ENCODE data around the gene CELF4.

DNA sequence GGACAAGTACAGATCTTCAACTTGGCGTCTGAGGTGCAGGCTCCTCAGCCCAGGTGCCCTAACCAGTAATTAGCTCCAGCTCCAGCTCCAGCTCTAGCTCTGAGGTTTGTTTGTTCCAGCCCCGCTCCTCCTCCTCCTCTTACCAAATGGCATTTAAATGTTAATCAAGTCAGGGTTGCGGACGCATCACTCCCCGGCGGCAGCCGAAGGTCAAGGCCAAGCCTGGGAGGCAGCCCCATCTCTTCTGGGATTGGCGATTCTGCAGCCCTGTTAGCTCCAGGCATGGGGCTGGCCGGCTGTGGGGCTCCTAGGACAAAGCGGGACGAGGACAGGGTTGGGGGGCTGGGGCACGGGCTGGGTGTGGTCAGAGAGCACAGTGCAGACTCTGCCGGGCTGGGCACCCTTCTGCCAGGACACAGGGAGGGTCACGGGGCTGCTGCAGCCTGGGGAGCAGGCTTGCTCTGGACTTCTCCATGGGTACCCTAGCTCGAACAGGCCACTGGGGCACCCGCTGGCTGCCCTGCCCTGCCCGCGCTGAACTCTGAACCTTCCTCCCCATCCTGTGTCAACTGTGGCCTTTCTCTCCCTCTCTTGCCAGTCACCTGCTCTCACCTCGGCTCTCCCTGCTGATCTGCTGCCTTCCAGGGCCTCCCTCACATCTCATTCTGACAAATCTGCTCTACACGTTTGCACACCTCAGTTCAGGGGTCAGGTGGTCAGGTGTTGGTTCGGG, 203.3 kb downstream of the CELF4 start:
- TF ChIP-seq, protein P1, sequence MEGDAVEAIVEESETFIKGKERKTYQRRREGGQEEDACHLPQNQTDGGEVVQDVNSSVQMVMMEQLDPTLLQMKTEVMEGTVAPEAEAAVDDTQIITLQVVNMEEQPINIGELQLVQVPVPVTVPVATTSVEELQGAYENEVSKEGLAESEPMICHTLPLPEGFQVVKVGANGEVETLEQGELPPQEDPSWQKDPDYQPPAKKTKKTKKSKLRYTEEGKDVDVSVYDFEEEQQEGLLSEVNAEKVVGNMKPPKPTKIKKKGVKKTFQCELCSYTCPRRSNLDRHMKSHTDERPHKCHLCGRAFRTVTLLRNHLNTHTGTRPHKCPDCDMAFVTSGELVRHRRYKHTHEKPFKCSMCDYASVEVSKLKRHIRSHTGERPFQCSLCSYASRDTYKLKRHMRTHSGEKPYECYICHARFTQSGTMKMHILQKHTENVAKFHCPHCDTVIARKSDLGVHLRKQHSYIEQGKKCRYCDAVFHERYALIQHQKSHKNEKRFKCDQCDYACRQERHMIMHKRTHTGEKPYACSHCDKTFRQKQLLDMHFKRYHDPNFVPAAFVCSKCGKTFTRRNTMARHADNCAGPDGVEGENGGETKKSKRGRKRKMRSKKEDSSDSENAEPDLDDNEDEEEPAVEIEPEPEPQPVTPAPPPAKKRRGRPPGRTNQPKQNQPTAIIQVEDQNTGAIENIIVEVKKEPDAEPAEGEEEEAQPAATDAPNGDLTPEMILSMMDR (optimal IDR thresholded peaks at IDR 0.05 in 1 of 3, IDR thresholded peaks at IDR 0.05 in 1 of 3, conservative IDR thresholded peaks at IDR 0.05 in 1 of 3; ENCODE audit: extremely low read depth in 1 of 3, insufficient read depth in 2 of 3, low read length in 3 of 3), result no peak
- TF ChIP-seq EZH2 (IDR thresholded peaks at IDR 0.05; ENCODE audit: low read length), result no peak

All from keratinocyte (primary cell).